ENCODE measurements around the gene DOCK6. TPM values are rescaled to one million over a fixed set of nuclear protein-coding genes. Genes with fewer than 3 reads are reported as not detected.
A peak's percentile ranks its signal among the peaks of the same experiment; 100 is the strongest.

The DOCK6 gene
- total RNA-seq, 1 donor: 183 TPM

- Histone ChIP-seq H4K20me1 (ENCODE audit: insufficient read depth, low read length) (no peaks in the 10 kb centered on the region), H3K27me3 (ENCODE audit: insufficient read depth, low read length) (no peaks in the 10 kb centered on the region), H3K4me1 (ENCODE audit: insufficient read depth, low read length) (peaks cover 29% of the 10 kb centered on the region), H3K9me3 (ENCODE audit: low read depth, low read length) (no peaks in the 10 kb centered on the region), H3K27ac (ENCODE audit: low read depth, low read length) (peak overlapping the region; percentile 40), H3K4me2 (ENCODE audit: insufficient read depth, low read length) (peak overlapping the region; percentile 36), H2AFZ (ENCODE audit: low read length) (peak overlapping the region; percentile 2), H3K79me2 (ENCODE audit: insufficient read depth, low read length) (peaks cover 8% of the 10 kb centered on the region), H3K36me3 (ENCODE audit: insufficient read depth, low read length) (peaks cover 10% of the 10 kb centered on the region), H3K4me3 (ENCODE audit: insufficient read depth, low read length) (no peak overlapping the region)
- TF ChIP-seq CTCF (IDR thresholded peaks at IDR 0.05; ENCODE audit: extremely low read depth, low read depth, low read length): no peak
- peak; percentile 92 for DNase-seq (ENCODE audit: insufficient read length, low spot score, missing footprints)
Observed at GRCh38 chr19:11159598-11160439, 102.5 kb downstream of the DOCK6 start.

GRCh38 chr19:11155373-11156120, 106.8 kb downstream of the DOCK6 start, which contains the start of gene SPC24:
Gene SPC24, minus strand, starts transcription at chr19:11155782. Its CDS starts 6 bp downstream, at chr19:11155776.
- peaks cover 38% of the 10 kb centered on the region for H3K4me1 ChIP-seq (ENCODE audit: insufficient read depth, low read length)
- no peak for TF ChIP-seq CTCF (IDR thresholded peaks at IDR 0.05; ENCODE audit: extremely low read depth, low read depth, low read length)

GRCh38 chr19:11154683-11155047, 107.7 kb downstream of the DOCK6 start:
- Histone ChIP-seq H3K36me3 (ENCODE audit: insufficient read depth, low read length) (no peaks in the 10 kb centered on the region), H3K4me2 (ENCODE audit: insufficient read depth, low read length) (peak overlapping the region; percentile 83), H3K4me1 (ENCODE audit: insufficient read depth, low read length) (peaks cover 32% of the 10 kb centered on the region), H3K79me2 (ENCODE audit: insufficient read depth, low read length) (peaks cover 34% of the 10 kb centered on the region), H3K27ac (ENCODE audit: low read depth, low read length) (peak overlapping the region; percentile 51), H3K4me3 (ENCODE audit: insufficient read depth, low read length) (peak overlapping the region; percentile 88), H2AFZ (ENCODE audit: low read length) (peak overlapping the region; percentile 86), H4K20me1 (ENCODE audit: insufficient read depth, low read length) (no peaks in the 10 kb centered on the region), H3K27me3 (ENCODE audit: insufficient read depth, low read length) (no peaks in the 10 kb centered on the region), H3K9me3 (ENCODE audit: low read depth, low read length) (no peaks in the 10 kb centered on the region)
- no peak for DNase-seq (ENCODE audit: insufficient read length, low spot score, missing footprints)
- no peak for TF ChIP-seq CTCF (IDR thresholded peaks at IDR 0.05; ENCODE audit: extremely low read depth, low read depth, low read length)

More at GRCh38 chr19:11155373-11156120, 106.8 kb downstream of the DOCK6 start, which contains the start of gene SPC24:
- Histone ChIP-seq H2AFZ (ENCODE audit: low read length) (peak within 1 kb of the TSS; percentile 86), H3K27ac (ENCODE audit: low read depth, low read length) (peak within 1 kb of the TSS; percentile 68), H3K79me2 (ENCODE audit: insufficient read depth, low read length) (peaks cover 29% of the 10 kb centered on the region), H4K20me1 (ENCODE audit: insufficient read depth, low read length) (no peaks in the 10 kb centered on the region), H3K4me3 (ENCODE audit: insufficient read depth, low read length) (peak within 1 kb of the TSS; percentile 88), H3K36me3 (ENCODE audit: insufficient read depth, low read length) (no peaks in the 10 kb centered on the region), H3K4me2 (ENCODE audit: insufficient read depth, low read length) (peak within 1 kb of the TSS; percentile 83), H3K27me3 (ENCODE audit: insufficient read depth, low read length) (no peaks in the 10 kb centered on the region), H3K9me3 (ENCODE audit: low read depth, low read length) (no peaks in the 10 kb centered on the region)
- peak; percentile 99 for DNase-seq (ENCODE audit: insufficient read length, low spot score, missing footprints)

Measured in osteoblast (primary cell).